HG02678 (cell line): ENCODE results near the gene TTC23.

Experiments
- ATAC-seq: cut with Tn5 transposase; IDR thresholded peaks from one replicate; pipeline ENCODE4 v1.9.1; 2021; ENCODE audit warnings: mild to moderate bottlenecking, moderate library complexity; ENCODE audit not compliant: unreplicated experiment

The TTC23 gene

GRCh38 chr15:99106417-99107220, 142.8 kb downstream of the TTC23 start:
- ATAC-seq, result no peak

GRCh38 chr15:99105514-99106341, 143.7 kb downstream of the TTC23 start:
- ATAC-seq, result peak; percentile 45

GRCh38 chr15:99104788-99105513, 144.4 kb downstream of the TTC23 start, which contains the start of gene SYNM:
TSS of gene SYNM (plus strand) at chr15:99105080. CDS start at chr15:99105200, 120 bp downstream.
- peak; percentile 71 for ATAC-seq

GRCh38 chr15:99103279-99103678, 146.1 kb downstream of the TTC23 start:
- ATAC-seq, result no peak

GRCh38 chr15:99102332-99103235, 146.8 kb downstream of the TTC23 start:
- ATAC-seq, result no peak

- no peak for ATAC-seq
These were observed 147.9 kb downstream of the TTC23 start for GRCh38 chr15:99101501-99101900.

GRCh38 chr15:99100245-99101173, 148.9 kb downstream of the TTC23 start:
- ATAC-seq, result no peak

- ATAC-seq, result no peak
These were observed 149.7 kb downstream of the TTC23 start for GRCh38 chr15:99099661-99100060.

GRCh38 chr15:99098991-99099390, 150.4 kb downstream of the TTC23 start:
- no peak for ATAC-seq

- no peak for ATAC-seq
These were observed 151.0 kb downstream of the TTC23 start for GRCh38 chr15:99098426-99098825.

- ATAC-seq, result no peak
These were observed 151.7 kb downstream of the TTC23 start for GRCh38 chr15:99097441-99098410.

- no peak for ATAC-seq
These were observed 152.4 kb downstream of the TTC23 start for GRCh38 chr15:99096894-99097426.

- ATAC-seq, result no peak
These were observed 153.0 kb downstream of the TTC23 start for GRCh38 chr15:99096173-99096893.

- no peak for ATAC-seq
These were observed 153.8 kb downstream of the TTC23 start for GRCh38 chr15:99095626-99096025.

GRCh38 chr15:99092554-99093172, 156.7 kb downstream of the TTC23 start:
- no peak for ATAC-seq

GRCh38 chr15:99090938-99091337, 158.4 kb downstream of the TTC23 start:
- ATAC-seq, result no peak
